HL-60 (cell line): ENCODE results near the gene ZNF234.

Experiments used
- CTCF ChIP-seq: IDR thresholded peaks from one replicate; pipeline ENCODE4 v1.5.1; 2011; ENCODE audit warnings: low read length, control low read depth, inconsistent platforms; ENCODE audit not compliant: insufficient read depth
- GABPA ChIP-seq: IDR thresholded peaks from 2 replicates; pipeline ENCODE4 v1.6.1; 2012; ENCODE audit warnings: low read depth
- POLR2AphosphoS5 ChIP-seq: IDR thresholded peaks from 2 replicates; pipeline ENCODE4 v1.6.1; 2012; ENCODE audit warnings: low read depth
- SPI1 ChIP-seq: IDR thresholded peaks from 2 replicates; pipeline ENCODE4 v1.6.1; 2012; ENCODE audit warnings: low read depth, mild to moderate bottlenecking, borderline replicate concordance
- TF ChIP-seq, protein P1 (sequence below): IDR thresholded peaks from 2 replicates; pipeline ENCODE4 v1.6.1; 2012; ENCODE audit warnings: low read depth; ENCODE audit not compliant: insufficient replicate concordance

- TF ChIP-seq POLR2AphosphoS5 (peak; percentile 63), CTCF (no peak), GABPA (peak; percentile 93), SPI1 (peak; percentile 79)
- TF ChIP-seq, protein P1, sequence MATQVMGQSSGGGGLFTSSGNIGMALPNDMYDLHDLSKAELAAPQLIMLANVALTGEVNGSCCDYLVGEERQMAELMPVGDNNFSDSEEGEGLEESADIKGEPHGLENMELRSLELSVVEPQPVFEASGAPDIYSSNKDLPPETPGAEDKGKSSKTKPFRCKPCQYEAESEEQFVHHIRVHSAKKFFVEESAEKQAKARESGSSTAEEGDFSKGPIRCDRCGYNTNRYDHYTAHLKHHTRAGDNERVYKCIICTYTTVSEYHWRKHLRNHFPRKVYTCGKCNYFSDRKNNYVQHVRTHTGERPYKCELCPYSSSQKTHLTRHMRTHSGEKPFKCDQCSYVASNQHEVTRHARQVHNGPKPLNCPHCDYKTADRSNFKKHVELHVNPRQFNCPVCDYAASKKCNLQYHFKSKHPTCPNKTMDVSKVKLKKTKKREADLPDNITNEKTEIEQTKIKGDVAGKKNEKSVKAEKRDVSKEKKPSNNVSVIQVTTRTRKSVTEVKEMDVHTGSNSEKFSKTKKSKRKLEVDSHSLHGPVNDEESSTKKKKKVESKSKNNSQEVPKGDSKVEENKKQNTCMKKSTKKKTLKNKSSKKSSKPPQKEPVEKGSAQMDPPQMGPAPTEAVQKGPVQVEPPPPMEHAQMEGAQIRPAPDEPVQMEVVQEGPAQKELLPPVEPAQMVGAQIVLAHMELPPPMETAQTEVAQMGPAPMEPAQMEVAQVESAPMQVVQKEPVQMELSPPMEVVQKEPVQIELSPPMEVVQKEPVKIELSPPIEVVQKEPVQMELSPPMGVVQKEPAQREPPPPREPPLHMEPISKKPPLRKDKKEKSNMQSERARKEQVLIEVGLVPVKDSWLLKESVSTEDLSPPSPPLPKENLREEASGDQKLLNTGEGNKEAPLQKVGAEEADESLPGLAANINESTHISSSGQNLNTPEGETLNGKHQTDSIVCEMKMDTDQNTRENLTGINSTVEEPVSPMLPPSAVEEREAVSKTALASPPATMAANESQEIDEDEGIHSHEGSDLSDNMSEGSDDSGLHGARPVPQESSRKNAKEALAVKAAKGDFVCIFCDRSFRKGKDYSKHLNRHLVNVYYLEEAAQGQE: no peak
Measured at GRCh38 chr19:44164673-44165512, 23.5 kb downstream of the ZNF234 start, which contains the start of gene ZNF226.
